ENCODE results near the gene MKLN1. TPM values are rescaled to one million over a fixed set of nuclear protein-coding genes. Genes with fewer than 3 reads are reported as not detected.
"Not testable (repeated sequence)": the region's sequence is repeated elsewhere in the genome, so short reads cannot be mapped to it uniquely, and the experiment has no call there.

Gene MKLN1
- total RNA-seq, 1 donor from 2014 or later = 60.4 TPM

GRCh38 chr7:131501930-131502685, 174.4 kb downstream of the MKLN1 start:
- Histone ChIP-seq H3K9me3 (no peaks in the 10 kb centered on the region), H3K27me3 (ENCODE audit: low read depth) (no peaks in the 10 kb centered on the region), H3K36me3 (peaks cover 57% of the 10 kb centered on the region), H3K4me3 (no peak overlapping the region), H3K4me1 (peaks cover 22% of the 10 kb centered on the region), H3K27ac (peak overlapping the region; percentile 49)
- intact Hi-C loops (cut with DNase I) = loop anchor here (10.0 kb wide), 1 partner anchor 153 kb away; no protein-coding TSS in a partner anchor
- no peak for TF ChIP-seq CTCF (IDR thresholded peaks at IDR 0.05)
- ATAC-seq (no peak), DNase-seq (no peak)

- TF ChIP-seq CTCF (IDR thresholded peaks at IDR 0.05) = no peak
- no peaks in the 10 kb centered on the region for H3K9me3 ChIP-seq
- ATAC-seq (peak; percentile 22 to 47), DNase-seq (no peak)
- peaks cover 49% of the 10 kb centered on the region for H3K36me3 ChIP-seq
- no peaks in the 10 kb centered on the region for H3K27me3 ChIP-seq (ENCODE audit: low read depth)
- no peak overlapping the region for H3K4me3 ChIP-seq
- H3K27ac ChIP-seq = peak overlapping the region; percentile 49
- peaks cover 28% of the 10 kb centered on the region for H3K4me1 ChIP-seq
- intact Hi-C loops (cut with DNase I) = loop anchor here (10.0 kb wide), 1 partner anchor 152 kb away; no protein-coding TSS in a partner anchor
Observed at GRCh38 chr7:131502810-131503508, 175.3 kb downstream of the MKLN1 start.

- no peak for TF ChIP-seq CTCF (IDR thresholded peaks at IDR 0.05)
- Histone ChIP-seq H3K27ac (peak overlapping the region; percentile 49), H3K4me3 (no peak overlapping the region), H3K27me3 (ENCODE audit: low read depth) (no peaks in the 10 kb centered on the region), H3K9me3 (no peaks in the 10 kb centered on the region), H3K4me1 (peaks cover 35% of the 10 kb centered on the region), H3K36me3 (peaks cover 49% of the 10 kb centered on the region)
- DNase-seq (no peak), ATAC-seq (no peak)
- intact Hi-C loops (cut with DNase I) = loop anchor here (10.0 kb wide), 1 partner anchor 151 kb away; no protein-coding TSS in a partner anchor
Observed at GRCh38 chr7:131503639-131504038, 176.0 kb downstream of the MKLN1 start.

- H3K27ac ChIP-seq = no peak overlapping the region
- H3K27me3 ChIP-seq (ENCODE audit: low read depth) = no peaks in the 10 kb centered on the region
- DNase-seq = no peak
- no peak for ATAC-seq
- peaks cover 43% of the 10 kb centered on the region for H3K36me3 ChIP-seq
- peaks cover 36% of the 10 kb centered on the region for H3K4me1 ChIP-seq
- TF ChIP-seq CTCF (IDR thresholded peaks at IDR 0.05) = no peak
- intact Hi-C loops (cut with DNase I) = loop anchor here (10.0 kb wide), 1 partner anchor 150 kb away; no protein-coding TSS in a partner anchor
- H3K4me3 ChIP-seq = no peak overlapping the region
- no peaks in the 10 kb centered on the region for H3K9me3 ChIP-seq
Observed at GRCh38 chr7:131504157-131504899, 176.7 kb downstream of the MKLN1 start.

- H3K27ac ChIP-seq; H3K27me3 ChIP-seq (ENCODE audit: low read depth); DNase-seq; H3K9me3 ChIP-seq; H3K4me3 ChIP-seq; ATAC-seq: not testable (repeated sequence)
- Histone ChIP-seq H3K36me3 (peaks cover 43% of the 10 kb centered on the region), H3K4me1 (peaks cover 36% of the 10 kb centered on the region)
- intact Hi-C loops (cut with DNase I) = loop anchor here (10.0 kb wide), 1 partner anchor 150 kb away; no protein-coding TSS in a partner anchor
Observed at GRCh38 chr7:131505037-131505620, 177.5 kb downstream of the MKLN1 start.
